Adrenal gland (tissue), 5 donors: Measurements from ENCODE around the gene SPRYD4.

ENCODE experiments used
- POLR2A ChIP-seq, 2 donors: fragments of 450-650 bp; IDR thresholded peaks; one replicate each; pipeline ENCODE4 v1.6.1; 2017; ENCODE audit warnings: antibody characterized with exemption in 2 of 2, mild to moderate bottlenecking in 2 of 2, moderate library complexity in 1 of 2
- TF ChIP-seq, protein P1 (sequence below), 6 experiments: fragments of 450-650 bp in 4 of 6; fragments of 200-600 bp in 2 of 6; sonication (generic) in 1 of 6; IDR thresholded peaks; 1 replicate in 5 of 6; 2 replicates in 1 of 6; pipeline versions ENCODE4 v1.5.1 to v1.8.0; 2016 to 2021; ENCODE audit warnings: antibody characterized with exemption in 6 of 6, mild to moderate bottlenecking in 2 of 6, moderate library complexity in 1 of 6
- donor health status: DM: no; HTN: no; CAD: no.

DNA sequence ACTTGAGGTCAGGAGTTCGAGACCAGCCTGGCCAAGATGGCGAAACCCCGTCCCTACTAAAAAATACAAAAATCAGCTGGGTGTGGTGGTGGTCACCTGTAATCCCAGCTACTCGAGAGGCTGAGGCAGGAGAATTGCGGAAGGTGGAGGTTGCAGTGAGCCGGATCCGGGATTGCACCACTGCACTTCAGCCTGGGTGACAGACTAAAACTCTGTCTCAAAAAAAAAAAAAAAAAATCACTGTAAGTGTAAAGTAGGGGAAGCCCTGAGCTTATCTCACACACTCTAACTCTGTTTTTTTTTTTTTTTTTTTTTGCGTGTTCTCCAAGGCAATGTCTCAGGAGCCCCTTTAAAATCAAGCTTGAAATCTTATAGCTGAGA is 52.8 kb downstream of the SPRYD4 start:
- TF ChIP-seq, protein P1, sequence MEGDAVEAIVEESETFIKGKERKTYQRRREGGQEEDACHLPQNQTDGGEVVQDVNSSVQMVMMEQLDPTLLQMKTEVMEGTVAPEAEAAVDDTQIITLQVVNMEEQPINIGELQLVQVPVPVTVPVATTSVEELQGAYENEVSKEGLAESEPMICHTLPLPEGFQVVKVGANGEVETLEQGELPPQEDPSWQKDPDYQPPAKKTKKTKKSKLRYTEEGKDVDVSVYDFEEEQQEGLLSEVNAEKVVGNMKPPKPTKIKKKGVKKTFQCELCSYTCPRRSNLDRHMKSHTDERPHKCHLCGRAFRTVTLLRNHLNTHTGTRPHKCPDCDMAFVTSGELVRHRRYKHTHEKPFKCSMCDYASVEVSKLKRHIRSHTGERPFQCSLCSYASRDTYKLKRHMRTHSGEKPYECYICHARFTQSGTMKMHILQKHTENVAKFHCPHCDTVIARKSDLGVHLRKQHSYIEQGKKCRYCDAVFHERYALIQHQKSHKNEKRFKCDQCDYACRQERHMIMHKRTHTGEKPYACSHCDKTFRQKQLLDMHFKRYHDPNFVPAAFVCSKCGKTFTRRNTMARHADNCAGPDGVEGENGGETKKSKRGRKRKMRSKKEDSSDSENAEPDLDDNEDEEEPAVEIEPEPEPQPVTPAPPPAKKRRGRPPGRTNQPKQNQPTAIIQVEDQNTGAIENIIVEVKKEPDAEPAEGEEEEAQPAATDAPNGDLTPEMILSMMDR (IDR thresholded peaks at IDR 0.05), result no peak
- TF ChIP-seq POLR2A (IDR thresholded peaks at IDR 0.05), result no peak
